Cardiac muscle cell (in vitro differentiated cells and primary cell): ENCODE results near the gene RGS3. TPM values are rescaled to one million over a fixed set of nuclear protein-coding genes. Genes with fewer than 3 reads are reported as not detected.

ENCODE experiments used
- DNase-seq, 2 donors: peaks; one replicate each; pipeline versions ENCODE4 v3.0.0 to v3.0.0-alpha.2; 2010 to 2017; ENCODE audit warnings: low read depth in 1 of 2, low spot score in 1 of 2
- H3K27ac ChIP-seq: fragments of 200-600 bp; sonication (generic); 2 replicates; pipeline ENCODE4 v1.5.1; 2016
- H3K27me3 ChIP-seq: fragments of 200-600 bp; sonication (generic); 2 replicates; pipeline ENCODE4 v1.6.0; 2016; ENCODE audit warnings: control low read depth
- H3K36me3 ChIP-seq: fragments of 200-600 bp; sonication (generic); 2 replicates; pipeline ENCODE4 v1.5.1; 2016; ENCODE audit warnings: control low read depth
- H3K4me1 ChIP-seq: fragments of 200-600 bp; sonication (generic); 2 replicates; pipeline ENCODE4 v1.8.1; 2017; ENCODE audit warnings: low read depth, mild to moderate bottlenecking, mixed run types
- H3K4me3 ChIP-seq: fragments of 200-600 bp; sonication (generic); 2 replicates; pipeline ENCODE4 v1.5.1; 2016; ENCODE audit warnings: mild to moderate bottlenecking
- H3K9me3 ChIP-seq: fragments of 200-600 bp; sonication (generic); 2 replicates; pipeline ENCODE4 v1.5.1; 2017; ENCODE audit warnings: low read depth, mild to moderate bottlenecking, control low read depth
- polyA plus RNA-seq: library from polyadenylated mRNA; unstranded; fragments of >200 nt; fragmentation: Nextera tagmentation; extraction: Ambion mirVana; gene quantifications from 2 replicates; pipeline ENCODE4 v1.2.1, GENCODE V29; 2016
- total RNA-seq: library from RNA; depleted of rRNA; stranded (reverse); fragments of >200 nt; gene quantifications from 2 replicates; pipeline ENCODE4 v1.2.3, GENCODE V29; 2016
- TF ChIP-seq, protein P1 (sequence below): IDR thresholded peaks from 2 replicates; pipeline ENCODE4 v1.5.1; 2012; ENCODE audit warnings: low read depth, mild to moderate bottlenecking, low read length

RGS3 gene
- total and polyA plus RNA-seq, 2 experiments from 2014 or later: 94.7 to 126 TPM

DNA sequence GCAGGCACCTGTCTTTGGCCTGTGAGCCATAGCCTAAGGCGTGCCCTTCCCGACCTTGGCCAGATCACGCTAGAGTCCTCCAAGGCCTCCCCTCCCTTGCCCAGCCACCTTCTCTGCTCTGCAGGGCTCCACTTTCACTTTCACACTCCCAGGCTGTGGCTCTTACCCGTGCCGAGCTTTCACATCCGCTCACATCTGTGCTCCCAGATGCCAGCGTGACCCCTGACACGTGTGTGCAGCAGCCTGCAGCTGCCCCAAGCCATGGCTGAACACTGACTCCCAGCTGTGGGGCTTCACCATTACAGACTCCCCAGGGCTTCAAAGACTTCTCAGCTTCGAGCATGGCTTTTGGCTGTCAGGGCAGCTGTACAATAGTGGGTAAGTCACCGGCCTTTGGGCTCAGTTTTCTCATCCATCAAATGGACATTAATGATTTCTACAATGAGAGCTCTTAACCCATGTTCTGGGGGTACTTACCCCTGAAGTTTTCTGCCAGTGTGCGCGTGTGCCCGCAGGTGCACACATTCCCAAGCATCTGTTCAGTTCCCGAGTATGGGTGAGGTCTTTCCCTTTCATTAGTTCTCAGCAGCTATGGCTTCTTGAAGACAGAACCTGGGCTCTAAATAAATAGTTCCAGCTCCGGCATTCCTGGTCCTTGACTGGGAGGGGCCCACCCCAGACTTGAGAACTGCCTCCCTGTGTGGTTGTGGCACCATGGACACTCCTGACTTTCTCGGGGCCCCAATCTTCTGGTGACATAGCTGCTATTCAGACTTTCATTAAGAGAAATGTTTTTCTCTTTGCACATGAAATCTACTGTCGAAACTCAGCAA, 118.6 kb downstream of the RGS3 start:
- Histone ChIP-seq H3K4me1 (peaks cover 19% of the 10 kb centered on the region), H3K4me3 (no peak overlapping the region), H3K27me3 (no peaks in the 10 kb centered on the region), H3K9me3 (no peaks in the 10 kb centered on the region), H3K36me3 (peaks cover 9% of the 10 kb centered on the region), H3K27ac (peak overlapping the region; percentile 45)
- DNase-seq: no peak
- TF ChIP-seq, protein P1, sequence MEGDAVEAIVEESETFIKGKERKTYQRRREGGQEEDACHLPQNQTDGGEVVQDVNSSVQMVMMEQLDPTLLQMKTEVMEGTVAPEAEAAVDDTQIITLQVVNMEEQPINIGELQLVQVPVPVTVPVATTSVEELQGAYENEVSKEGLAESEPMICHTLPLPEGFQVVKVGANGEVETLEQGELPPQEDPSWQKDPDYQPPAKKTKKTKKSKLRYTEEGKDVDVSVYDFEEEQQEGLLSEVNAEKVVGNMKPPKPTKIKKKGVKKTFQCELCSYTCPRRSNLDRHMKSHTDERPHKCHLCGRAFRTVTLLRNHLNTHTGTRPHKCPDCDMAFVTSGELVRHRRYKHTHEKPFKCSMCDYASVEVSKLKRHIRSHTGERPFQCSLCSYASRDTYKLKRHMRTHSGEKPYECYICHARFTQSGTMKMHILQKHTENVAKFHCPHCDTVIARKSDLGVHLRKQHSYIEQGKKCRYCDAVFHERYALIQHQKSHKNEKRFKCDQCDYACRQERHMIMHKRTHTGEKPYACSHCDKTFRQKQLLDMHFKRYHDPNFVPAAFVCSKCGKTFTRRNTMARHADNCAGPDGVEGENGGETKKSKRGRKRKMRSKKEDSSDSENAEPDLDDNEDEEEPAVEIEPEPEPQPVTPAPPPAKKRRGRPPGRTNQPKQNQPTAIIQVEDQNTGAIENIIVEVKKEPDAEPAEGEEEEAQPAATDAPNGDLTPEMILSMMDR: no peak

DNA sequence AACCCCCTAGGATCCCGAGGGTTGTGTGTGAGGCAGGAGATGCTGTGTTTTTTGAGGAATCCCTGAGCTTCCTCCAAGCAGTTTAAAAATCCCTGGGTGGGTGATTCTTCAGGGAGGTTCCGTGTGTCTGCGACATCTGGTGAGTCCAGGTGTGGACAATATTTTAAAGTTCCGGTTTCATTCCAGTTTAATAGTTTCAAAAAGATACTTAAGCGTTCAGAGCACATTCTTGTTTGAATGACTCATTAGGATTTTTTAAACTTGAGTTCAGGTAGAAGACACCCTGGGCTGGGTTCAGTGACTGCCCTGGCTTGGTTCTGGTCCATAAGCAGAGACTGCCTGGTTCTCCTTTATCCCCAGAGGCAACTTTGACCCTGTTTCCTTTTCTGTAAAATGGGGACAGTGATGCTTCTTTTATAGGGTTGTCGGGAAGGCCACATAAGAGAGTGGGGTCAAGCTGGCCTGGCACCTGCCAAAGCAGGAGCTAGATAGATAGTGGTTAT, 119.2 kb downstream of the RGS3 start:
- H3K27me3 ChIP-seq: no peaks in the 10 kb centered on the region
- peaks cover 9% of the 10 kb centered on the region for H3K36me3 ChIP-seq
- TF ChIP-seq, protein P1: no peak
- H3K27ac ChIP-seq: no peak overlapping the region
- no peak for DNase-seq
- H3K9me3 ChIP-seq: no peaks in the 10 kb centered on the region
- H3K4me1 ChIP-seq: peaks cover 23% of the 10 kb centered on the region
- no peak overlapping the region for H3K4me3 ChIP-seq

DNA sequence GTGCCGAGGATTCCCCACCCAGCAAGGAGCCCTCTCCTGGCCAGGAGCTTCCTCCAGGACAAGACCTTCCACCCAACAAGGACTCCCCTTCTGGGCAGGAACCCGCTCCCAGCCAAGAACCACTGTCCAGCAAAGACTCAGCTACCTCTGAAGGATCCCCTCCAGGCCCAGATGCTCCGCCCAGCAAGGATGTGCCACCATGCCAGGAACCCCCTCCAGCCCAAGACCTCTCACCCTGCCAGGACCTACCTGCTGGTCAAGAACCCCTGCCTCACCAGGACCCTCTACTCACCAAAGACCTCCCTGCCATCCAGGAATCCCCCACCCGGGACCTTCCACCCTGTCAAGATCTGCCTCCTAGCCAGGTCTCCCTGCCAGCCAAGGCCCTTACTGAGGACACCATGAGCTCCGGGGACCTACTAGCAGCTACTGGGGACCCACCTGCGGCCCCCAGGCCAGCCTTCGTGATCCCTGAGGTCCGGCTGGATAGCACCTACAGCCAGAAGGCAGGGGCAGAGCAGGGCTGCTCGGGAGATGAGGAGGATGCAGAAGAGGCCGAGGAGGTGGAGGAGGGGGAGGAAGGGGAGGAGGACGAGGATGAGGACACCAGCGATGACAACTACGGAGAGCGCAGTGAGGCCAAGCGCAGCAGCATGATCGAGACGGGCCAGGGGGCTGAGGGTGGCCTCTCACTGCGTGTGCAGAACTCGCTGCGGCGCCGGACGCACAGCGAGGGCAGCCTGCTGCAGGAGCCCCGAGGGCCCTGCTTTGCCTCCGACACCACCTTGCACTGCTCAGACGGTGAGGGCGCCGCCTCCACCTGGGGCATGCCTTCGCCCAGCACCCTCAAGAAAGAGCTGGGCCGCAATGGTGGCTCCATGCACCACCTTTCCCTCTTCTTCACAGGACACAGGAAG, 120.2 kb downstream of the RGS3 start:
- H3K4me1 ChIP-seq: peaks cover 23% of the 10 kb centered on the region
- H3K4me3 ChIP-seq: no peak overlapping the region
- H3K36me3 ChIP-seq: peaks cover 9% of the 10 kb centered on the region
- no peak for DNase-seq
- no peaks in the 10 kb centered on the region for H3K9me3 ChIP-seq
- no peak overlapping the region for H3K27ac ChIP-seq
- TF ChIP-seq, protein P1: no peak
- no peaks in the 10 kb centered on the region for H3K27me3 ChIP-seq

DNA sequence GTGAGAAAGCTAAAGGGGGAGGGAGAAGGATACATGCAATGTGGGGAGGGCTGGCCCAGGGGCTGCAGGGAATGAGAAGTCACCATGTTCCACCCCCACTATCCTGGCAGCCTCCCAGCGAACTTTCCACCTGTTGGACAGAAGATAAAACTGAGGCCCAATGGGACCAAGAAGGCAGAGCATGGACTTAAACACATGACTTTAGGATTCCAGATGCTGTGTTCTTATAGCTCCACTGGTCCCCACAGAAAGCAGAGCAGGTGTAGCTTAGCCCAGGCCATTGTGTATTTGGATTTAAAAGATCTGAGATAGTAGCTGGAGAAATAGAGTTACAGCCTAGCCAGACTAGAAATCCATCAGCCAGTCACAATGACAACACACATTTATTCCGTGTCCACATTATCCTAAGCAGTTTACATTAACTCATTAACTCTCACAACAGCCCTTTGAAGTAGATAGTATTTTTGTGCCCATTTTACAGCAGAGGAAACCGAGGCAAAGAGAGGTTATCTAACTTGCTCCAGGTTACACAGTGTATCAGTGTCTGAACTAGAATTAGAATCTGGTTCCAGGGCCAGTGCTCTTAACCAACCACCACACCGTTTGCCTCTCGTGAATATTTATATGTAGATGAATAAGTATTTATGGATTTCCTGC, 121.0 kb downstream of the RGS3 start:
- H3K9me3 ChIP-seq: no peaks in the 10 kb centered on the region
- peaks cover 20% of the 10 kb centered on the region for H3K4me1 ChIP-seq
- TF ChIP-seq, protein P1: no peak
- H3K27ac ChIP-seq: peak overlapping the region; percentile 50
- no peak for DNase-seq
- H3K36me3 ChIP-seq: peaks cover 9% of the 10 kb centered on the region
- H3K4me3 ChIP-seq: no peak overlapping the region
- no peaks in the 10 kb centered on the region for H3K27me3 ChIP-seq

DNA sequence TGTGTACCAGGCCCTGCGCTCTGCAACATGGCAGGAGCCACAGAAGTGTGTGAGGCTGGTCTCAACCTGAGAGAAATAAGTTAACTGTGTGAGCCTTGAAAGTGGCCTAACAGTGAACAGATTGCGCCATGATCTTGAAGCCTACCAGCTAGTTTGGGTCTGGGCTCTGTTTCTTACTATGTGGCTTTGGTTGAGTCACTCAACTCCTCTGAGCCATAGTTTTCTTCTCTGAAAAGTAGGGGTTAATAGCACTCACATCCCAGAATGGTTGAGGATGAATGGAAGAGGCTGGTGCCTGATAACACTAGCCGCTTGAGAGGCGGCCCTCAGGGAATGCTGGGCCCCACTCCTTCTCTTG, 121.5 kb downstream of the RGS3 start:
- Histone ChIP-seq H3K4me3 (no peak overlapping the region), H3K27ac (peak overlapping the region; percentile 50), H3K9me3 (no peaks in the 10 kb centered on the region), H3K4me1 (peaks cover 16% of the 10 kb centered on the region), H3K27me3 (no peaks in the 10 kb centered on the region), H3K36me3 (peaks cover 9% of the 10 kb centered on the region)
- TF ChIP-seq, protein P1: no peak
- peak in 1 of 2 donors; percentile 37 for DNase-seq
